HG03175 (cell line): Measurements from ENCODE around the gene UCK2.

ENCODE experiments used
- ATAC-seq: cut with Tn5 transposase; IDR thresholded peaks from one replicate; pipeline ENCODE4 v1.9.1; 2021; ENCODE audit warnings: mild to moderate bottlenecking, moderate library complexity; ENCODE audit not compliant: unreplicated experiment

UCK2 gene

GRCh38 chr1:165897326-165898303, 70.2 kb downstream of the UCK2 start:
- no peak for ATAC-seq

GRCh38 chr1:165898837-165899236, 71.4 kb downstream of the UCK2 start:
- no peak for ATAC-seq

- ATAC-seq, result no peak
Measured at GRCh38 chr1:165899461-165899941, 72.1 kb downstream of the UCK2 start.

- ATAC-seq, result no peak
Measured at GRCh38 chr1:165900576-165901380, 73.4 kb downstream of the UCK2 start.

GRCh38 chr1:165902565-165902964, 75.2 kb downstream of the UCK2 start:
- ATAC-seq, result no peak

- no peak for ATAC-seq
Measured at GRCh38 chr1:165903672-165904071, 76.3 kb downstream of the UCK2 start.

GRCh38 chr1:165904948-165905347, 77.5 kb downstream of the UCK2 start:
- ATAC-seq, result no peak

- no peak for ATAC-seq
Measured at GRCh38 chr1:165905853-165906252, 78.4 kb downstream of the UCK2 start.

GRCh38 chr1:165907256-165907857, 79.9 kb downstream of the UCK2 start:
- no peak for ATAC-seq

- ATAC-seq, result no peak
Measured at GRCh38 chr1:165910764-165911421, 83.5 kb downstream of the UCK2 start.

- no peak for ATAC-seq
Measured at GRCh38 chr1:165911609-165912281, 84.3 kb downstream of the UCK2 start.

GRCh38 chr1:165912638-165913037, 85.2 kb downstream of the UCK2 start:
- ATAC-seq, result no peak

GRCh38 chr1:165914136-165914798, 86.9 kb downstream of the UCK2 start:
- ATAC-seq, result peak; percentile 85

GRCh38 chr1:165915480-165915879, 88.1 kb downstream of the UCK2 start:
- ATAC-seq, result no peak

- no peak for ATAC-seq
Measured at GRCh38 chr1:165915932-165916348, 88.5 kb downstream of the UCK2 start.

GRCh38 chr1:165917166-165917565, 89.8 kb downstream of the UCK2 start:
- ATAC-seq, result no peak

GRCh38 chr1:165924117-165924516, 96.7 kb downstream of the UCK2 start:
- no peak for ATAC-seq

GRCh38 chr1:165925498-165926079, 98.2 kb downstream of the UCK2 start:
- no peak for ATAC-seq

- ATAC-seq, result peak; percentile 54
Measured at GRCh38 chr1:165927169-165927568, 99.8 kb downstream of the UCK2 start.
